Activated CD4-positive, alpha-beta T cell treated with anti-CD3 and anti-CD28 coated beads, Interleukin-2, amount 10 ng/mL, durations not matched to agents 7 days and 5 days (primary cell): ENCODE data around the gene RABL6. TPM values are rescaled to one million over a fixed set of nuclear protein-coding genes. Genes with fewer than 3 reads are reported as not detected.
A peak's percentile ranks its signal among the peaks of the same experiment; 100 is the strongest.
"Not testable (repeated sequence)": the region's sequence is repeated elsewhere in the genome, so short reads cannot be mapped to it uniquely, and the experiment has no call there.

Source experiments
- CTCF ChIA-PET: fragments of 350-600 bp; sonication (Branson Sonifier 250); formaldehyde crosslinking; loops from one replicate; lab custom pipeline; 2021; ENCODE audit warnings: antibody characterized with exemption; lab: Charles Lee
- POLR2A ChIA-PET: fragments of 350-600 bp; sonication (Branson Sonifier 250); formaldehyde crosslinking; loops from one replicate; lab custom pipeline; 2021; ENCODE audit warnings: antibody characterized with exemption; lab: Charles Lee
- DNase-seq: peaks from one replicate; pipeline ENCODE4 v3.0.0-alpha.2; 2020
- H3K27ac Mint-ChIP-seq: one replicate; pipeline ENCODE4 v1.8.0; 2021; ENCODE audit warnings: mild to moderate bottlenecking, moderate library complexity, mixed read lengths
- H3K27me3 Mint-ChIP-seq: one replicate; pipeline ENCODE4 v1.8.0; 2021; ENCODE audit warnings: mixed read lengths
- H3K36me3 Mint-ChIP-seq: one replicate; pipeline ENCODE4 v1.8.0; 2021; ENCODE audit warnings: low read depth, mixed read lengths
- H3K4me1 Mint-ChIP-seq: one replicate; pipeline ENCODE4 v1.8.0; 2021; ENCODE audit warnings: mixed read lengths
- H3K4me3 Mint-ChIP-seq: one replicate; pipeline ENCODE4 v1.8.0; 2021; ENCODE audit warnings: mild to moderate bottlenecking, moderate library complexity, mixed read lengths
- H3K9me3 Mint-ChIP-seq: one replicate; pipeline ENCODE4 v1.8.0; 2021; ENCODE audit warnings: mixed read lengths
- total RNA-seq, 2 experiments: library from RNA; stranded (reverse); gene quantifications; one replicate each; pipeline ENCODE4 v1.2.3, GENCODE V29; 2021

RABL6 gene
- total RNA-seq, 2 experiments from 2014 or later = 95.5 to 109 TPM

GRCh38 chr9:136784249-136784996 lies 23.3 kb upstream of the RABL6 start:
- ChIA-PET CTCF (no interaction called here), POLR2A (no interaction called here)
- DNase-seq = no peak
- no peak overlapping the region for H3K4me3 Mint-ChIP-seq
- peaks cover 16% of the 10 kb centered on the region for H3K4me1 Mint-ChIP-seq
- no peak overlapping the region for H3K27ac Mint-ChIP-seq
- no peaks in the 10 kb centered on the region for H3K36me3 Mint-ChIP-seq
- peaks cover 32% of the 10 kb centered on the region for H3K27me3 Mint-ChIP-seq
- H3K9me3 Mint-ChIP-seq = no peaks in the 10 kb centered on the region

- CTCF ChIA-PET = no interaction called here
- H3K9me3 Mint-ChIP-seq = no peaks in the 10 kb centered on the region
- no peaks in the 10 kb centered on the region for H3K36me3 Mint-ChIP-seq
- no peak overlapping the region for H3K4me3 Mint-ChIP-seq
- H3K4me1 Mint-ChIP-seq = peaks cover 19% of the 10 kb centered on the region
- H3K27me3 Mint-ChIP-seq = peaks cover 28% of the 10 kb centered on the region
- DNase-seq = no peak
- H3K27ac Mint-ChIP-seq = no peak overlapping the region
- POLR2A ChIA-PET = no interaction called here
Observed at GRCh38 chr9:136784997-136785361, 22.8 kb upstream of the RABL6 start.

- H3K36me3 Mint-ChIP-seq, H3K9me3 Mint-ChIP-seq, H3K27ac Mint-ChIP-seq, POLR2A ChIA-PET, DNase-seq, H3K4me3 Mint-ChIP-seq: not testable (repeated sequence)
- peaks cover 25% of the 10 kb centered on the region for H3K4me1 Mint-ChIP-seq
- CTCF ChIA-PET = interaction anchor here (1.5 kb wide), 1 partner anchor 14 kb away, joined by 4 read pairs; no protein-coding TSS in a partner anchor
- peaks cover 23% of the 10 kb centered on the region for H3K27me3 Mint-ChIP-seq
Observed at GRCh38 chr9:136785565-136786355, 22.0 kb upstream of the RABL6 start.

GRCh38 chr9:136786451-136786850 lies 21.3 kb upstream of the RABL6 start:
- no peak overlapping the region for H3K4me3 Mint-ChIP-seq
- no peaks in the 10 kb centered on the region for H3K9me3 Mint-ChIP-seq
- peaks cover 25% of the 10 kb centered on the region for H3K4me1 Mint-ChIP-seq
- H3K27ac Mint-ChIP-seq = no peak overlapping the region
- POLR2A ChIA-PET = no interaction called here
- DNase-seq = no peak
- no peaks in the 10 kb centered on the region for H3K36me3 Mint-ChIP-seq
- CTCF ChIA-PET = interaction anchor here (0.6 to 2.4 kb wide), 6 partner anchors 9 to 450 kb away, joined by 3 to 14 read pairs (median 4); partner anchors contain the start of gene FUT7
- peaks cover 20% of the 10 kb centered on the region for H3K27me3 Mint-ChIP-seq

GRCh38 chr9:136786983-136787382 lies 20.8 kb upstream of the RABL6 start:
- H3K9me3 Mint-ChIP-seq, H3K36me3 Mint-ChIP-seq, POLR2A ChIA-PET, H3K27ac Mint-ChIP-seq, H3K4me3 Mint-ChIP-seq, DNase-seq: not testable (repeated sequence)
- CTCF ChIA-PET = interaction anchor here (0.6 to 2.4 kb wide), 9 partner anchors 9 to 450 kb away, joined by 3 to 14 read pairs (median 4); partner anchors contain the start of genes FUT7 and MAN1B1
- Mint-ChIP-seq H3K27me3 (peaks cover 18% of the 10 kb centered on the region), H3K4me1 (peaks cover 28% of the 10 kb centered on the region)

- H3K9me3 Mint-ChIP-seq = no peaks in the 10 kb centered on the region
Observed at GRCh38 chr9:136787690-136788400, 19.9 kb upstream of the RABL6 start.

GRCh38 chr9:136788644-136789522 lies 18.9 kb upstream of the RABL6 start:
- H3K9me3 Mint-ChIP-seq, H3K36me3 Mint-ChIP-seq, POLR2A ChIA-PET, H3K4me3 Mint-ChIP-seq, H3K27me3 Mint-ChIP-seq, DNase-seq: not testable (repeated sequence)
- CTCF ChIA-PET = interaction anchor here (0.7 to 2.4 kb wide), 7 partner anchors 11 to 275 kb away, joined by 3 to 14 read pairs (median 3); partner anchors contain the start of gene FUT7
- peak overlapping the region; percentile 15 for H3K27ac Mint-ChIP-seq
- peaks cover 39% of the 10 kb centered on the region for H3K4me1 Mint-ChIP-seq

More at GRCh38 chr9:136787690-136788400, 19.9 kb upstream of the RABL6 start:
- CTCF ChIA-PET = interaction anchor here (0.9 to 2.4 kb wide), 11 partner anchors 10 to 449 kb away, joined by 3 to 14 read pairs (median 4); partner anchors contain the start of genes FUT7 and MAN1B1
- Mint-ChIP-seq H3K4me3 (no peak overlapping the region), H3K27me3 (peaks cover 10% of the 10 kb centered on the region), H3K36me3 (peaks cover 2% of the 10 kb centered on the region), H3K4me1 (peaks cover 34% of the 10 kb centered on the region), H3K27ac (no peak overlapping the region)
- peak; percentile 81 for DNase-seq
- POLR2A ChIA-PET = no interaction called here

- Mint-ChIP-seq H3K9me3 (no peaks in the 10 kb centered on the region), H3K4me1 (peaks cover 39% of the 10 kb centered on the region), H3K36me3 (peaks cover 6% of the 10 kb centered on the region), H3K27me3 (peaks cover 8% of the 10 kb centered on the region), H3K27ac (no peak overlapping the region), H3K4me3 (no peak overlapping the region)
- no peak for DNase-seq
- POLR2A ChIA-PET = no interaction called here
- CTCF ChIA-PET = interaction anchor here (0.7 to 1.7 kb wide), 2 partner anchors 246 to 265 kb away, joined by 3 to 7 read pairs; no protein-coding TSS in a partner anchor
Observed at GRCh38 chr9:136789523-136789937, 18.2 kb upstream of the RABL6 start.

GRCh38 chr9:136790640-136791515 lies 16.9 kb upstream of the RABL6 start, which contains the start of gene TMEM141:
Gene TMEM141 (plus strand): TSS chr9:136791344. CDS start chr9:136791371, 27 bp downstream.
- CTCF ChIA-PET = interaction anchor here (0.8 to 3.9 kb wide), 6 partner anchors 15 to 244 kb away, joined by 3 to 13 read pairs (median 6); partner anchors contain the start of genes ABCA2, AJM1 and RABL6
- peak within 1 kb of the TSS; percentile 79 for H3K4me3 Mint-ChIP-seq
- peaks cover 8% of the 10 kb centered on the region for H3K27me3 Mint-ChIP-seq

GRCh38 chr9:136791516-136792276 lies 16.1 kb upstream of the RABL6 start:
- CTCF ChIA-PET = interaction anchor here (0.7 to 3.9 kb wide), 17 partner anchors 9 to 295 kb away, joined by 3 to 13 read pairs (median 4); partner anchors contain the start of genes ABCA2, AJM1, FUT7 and MAN1B1
- peak overlapping the region; percentile 93 for H3K27ac Mint-ChIP-seq
- peak; percentile 69 for DNase-seq
- H3K27me3 Mint-ChIP-seq = peaks cover 12% of the 10 kb centered on the region
- no peaks in the 10 kb centered on the region for H3K9me3 Mint-ChIP-seq
- peak overlapping the region; percentile 79 for H3K4me3 Mint-ChIP-seq
- POLR2A ChIA-PET = no interaction called here
- peaks cover 42% of the 10 kb centered on the region for H3K4me1 Mint-ChIP-seq
- peaks cover 6% of the 10 kb centered on the region for H3K36me3 Mint-ChIP-seq

More at GRCh38 chr9:136790640-136791515, 16.9 kb upstream of the RABL6 start, which contains the start of gene TMEM141:
- peaks cover 6% of the 10 kb centered on the region for H3K36me3 Mint-ChIP-seq
- H3K9me3 Mint-ChIP-seq = no peaks in the 10 kb centered on the region
- H3K27ac Mint-ChIP-seq = peak within 1 kb of the TSS; percentile 93
- H3K4me1 Mint-ChIP-seq = peaks cover 39% of the 10 kb centered on the region
- DNase-seq = peak; percentile 99
- POLR2A ChIA-PET = interaction anchor here (1.0 kb wide), 1 partner anchor 51 kb away, joined by 3 read pairs; no protein-coding TSS in a partner anchor
